ENCODE data around the gene FASTKD1. TPM values are rescaled to one million over a fixed set of nuclear protein-coding genes. Genes with fewer than 3 reads are reported as not detected.
"Not testable (repeated sequence)": the region's sequence is repeated elsewhere in the genome, so short reads cannot be mapped to it uniquely, and the experiment has no call there.

Gene FASTKD1
- total and polyA plus RNA-seq, 2 donors (not counting 3 experiments of a cell fraction or from before 2014, with no cell fraction given): 8.9 to 32.2 TPM

GRCh38 chr2:169583518-169583917 lies 9.9 kb upstream of the FASTKD1 start:
- no peak for TF ChIP-seq FOS (IDR thresholded peaks at IDR 0.05; ENCODE audit: borderline replicate concordance, insufficient read depth, low read length)
- TF ChIP-seq POLR2A (IDR thresholded peaks at IDR 0.05; ENCODE audit: low read depth, low read length): no peak
- no peak for TF ChIP-seq MYC (IDR thresholded peaks at IDR 0.05; ENCODE audit: low read depth, low read length)
- no peak for TF ChIP-seq MAX (IDR thresholded peaks at IDR 0.05; ENCODE audit: insufficient read depth, insufficient read length)
- TF ChIP-seq JUN (IDR thresholded peaks at IDR 0.05; ENCODE audit: borderline replicate concordance, insufficient read depth, insufficient read length, low read depth): no peak
- TF ChIP-seq EZH2 (IDR thresholded peaks at IDR 0.05; ENCODE audit: borderline replicate concordance, low read depth, low read length, severe bottlenecking): no peak
- TF ChIP-seq GATA2 (IDR thresholded peaks at IDR 0.05; ENCODE audit: insufficient read depth, insufficient read length, low read depth, low read length): no peak
- no peak for TF ChIP-seq CTCF (IDR thresholded peaks at IDR 0.05; ENCODE audit: extremely low read depth in 1 of 2, insufficient read depth in 1 of 2, low read depth in 1 of 2, low read length in 2 of 2)
- Histone ChIP-seq H3K4me2 (ENCODE audit: insufficient read depth, low read length) (no peak overlapping the region), H4K20me1 (replicated peaks; ENCODE audit: control insufficient read depth, extremely low read depth, insufficient read depth, low read length) (no peaks in the 10 kb centered on the region), H3K4me3 (replicated peaks in 1 of 3; ENCODE audit: insufficient read depth in 1 of 3, low read depth in 1 of 3, low read length in 3 of 3) (no peak overlapping the region), H3K27me3 (ENCODE audit: control insufficient read depth in 2 of 2, insufficient read depth in 2 of 2, low read length in 2 of 2) (peaks cover 0 to 2% of the 10 kb centered on the region in 2 experiments), H2AFZ (ENCODE audit: low read depth, low read length) (no peak overlapping the region), H3K27ac (ENCODE audit: insufficient read depth, low read depth, low read length) (no peak overlapping the region), H3K9me1 (replicated peaks; ENCODE audit: control insufficient read depth, extremely low read depth, insufficient read depth, low read length) (no peaks in the 10 kb centered on the region), H3K36me3 (ENCODE audit: control insufficient read depth in 2 of 2, extremely low read depth in 1 of 2, insufficient read depth in 2 of 2, low read length in 2 of 2) (no peaks in the 10 kb centered on the region), H3K9ac (replicated peaks; ENCODE audit: extremely low read depth, insufficient read depth, low read length) (no peak overlapping the region), H3K79me2 (ENCODE audit: control insufficient read depth, insufficient read depth, low read length) (peaks cover 39% of the 10 kb centered on the region), H3K4me1 (ENCODE audit: control insufficient read depth, extremely low read depth, insufficient read depth, low read length) (peaks cover 9% of the 10 kb centered on the region), H3K9me3 (replicated peaks; ENCODE audit: control insufficient read depth, insufficient read depth, low read length) (no peaks in the 10 kb centered on the region)
- intact Hi-C loops (cut with micrococcal nuclease) (no loop called here), dilution Hi-C loops (cut with MboI; ENCODE audit: extremely low pct_ligation_motif_present, low sequenced_read_pairs) (no loop called here)
- ChIA-PET POLR2A (interaction anchor here (2.1 kb wide), 1 partner anchor 10 kb away, joined by 8 read pairs; the partner anchor contains the start of gene FASTKD1), CTCF (no interaction called here)
- DNase-seq (ENCODE audit: low read depth, low spot score) (no peak), FAIRE-seq (no peak)
- no TSS peak for BruUV-seq (replicated peaks)

- POLR2A ChIA-PET; H3K9me3 ChIP-seq (replicated peaks; ENCODE audit: control insufficient read depth, insufficient read depth, low read length); intact Hi-C loops (cut with micrococcal nuclease); H4K20me1 ChIP-seq (replicated peaks; ENCODE audit: control insufficient read depth, extremely low read depth, insufficient read depth, low read length); FAIRE-seq; H3K4me1 ChIP-seq (ENCODE audit: control insufficient read depth, extremely low read depth, insufficient read depth, low read length); H3K9ac ChIP-seq (replicated peaks; ENCODE audit: extremely low read depth, insufficient read depth, low read length); DNase-seq (ENCODE audit: low read depth, low spot score); H3K9me1 ChIP-seq (replicated peaks; ENCODE audit: control insufficient read depth, extremely low read depth, insufficient read depth, low read length); dilution Hi-C loops (cut with MboI; ENCODE audit: extremely low pct_ligation_motif_present, low sequenced_read_pairs); H3K27ac ChIP-seq (ENCODE audit: insufficient read depth, low read depth, low read length); H3K4me2 ChIP-seq (ENCODE audit: insufficient read depth, low read length); BruUV-seq (replicated peaks); H3K4me3 ChIP-seq (replicated peaks in 1 of 3; ENCODE audit: insufficient read depth in 1 of 3, low read depth in 1 of 3, low read length in 3 of 3); H2AFZ ChIP-seq (ENCODE audit: low read depth, low read length); H3K36me3 ChIP-seq (ENCODE audit: control insufficient read depth in 2 of 2, extremely low read depth in 1 of 2, insufficient read depth in 2 of 2, low read length in 2 of 2); H3K27me3 ChIP-seq (ENCODE audit: control insufficient read depth in 2 of 2, insufficient read depth in 2 of 2, low read length in 2 of 2): not testable (repeated sequence)
- CTCF ChIA-PET: interaction anchor here (1.1 kb wide), 1 partner anchor 10 kb away, joined by 3 read pairs; the partner anchor contains the start of gene FASTKD1
- peaks cover 30% of the 10 kb centered on the region for H3K79me2 ChIP-seq (ENCODE audit: control insufficient read depth, insufficient read depth, low read length)
Observed at GRCh38 chr2:169582552-169583266, 9.0 kb upstream of the FASTKD1 start.
